HG03575 (cell line): ENCODE results near the gene IGHMBP2.
"Not testable (repeated sequence)": the region's sequence is repeated elsewhere in the genome, so short reads cannot be mapped to it uniquely, and the experiment has no call there.

Experiments
- ATAC-seq: cut with Tn5 transposase; IDR thresholded peaks from one replicate; pipeline ENCODE4 v1.9.1; 2021; ENCODE audit not compliant: unreplicated experiment, insufficient number of reproducible peaks, low FRiP score; ENCODE audit errors: extremely low read depth

Gene IGHMBP2

DNA sequence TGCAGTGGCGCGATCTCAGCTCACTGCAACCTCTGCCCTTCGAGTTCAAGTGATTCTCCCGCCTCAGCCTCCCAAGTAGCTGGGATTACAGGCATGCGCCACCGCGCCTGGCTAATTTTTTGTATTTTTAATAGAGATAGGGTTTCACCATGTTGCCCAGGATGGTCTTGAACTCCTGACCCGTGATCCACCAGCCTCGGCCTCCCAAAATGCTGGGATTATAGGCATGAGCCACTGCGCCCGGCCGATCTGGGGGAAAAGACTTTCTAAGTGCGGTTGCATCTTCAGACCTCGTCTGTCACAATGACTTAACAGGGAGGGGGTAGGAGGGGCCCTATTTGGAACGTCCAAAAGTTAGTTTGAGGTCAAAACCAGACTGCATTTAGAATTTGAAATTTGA, 18.9 kb upstream of the IGHMBP2 start:
- ATAC-seq, result not testable (repeated sequence)

DNA sequence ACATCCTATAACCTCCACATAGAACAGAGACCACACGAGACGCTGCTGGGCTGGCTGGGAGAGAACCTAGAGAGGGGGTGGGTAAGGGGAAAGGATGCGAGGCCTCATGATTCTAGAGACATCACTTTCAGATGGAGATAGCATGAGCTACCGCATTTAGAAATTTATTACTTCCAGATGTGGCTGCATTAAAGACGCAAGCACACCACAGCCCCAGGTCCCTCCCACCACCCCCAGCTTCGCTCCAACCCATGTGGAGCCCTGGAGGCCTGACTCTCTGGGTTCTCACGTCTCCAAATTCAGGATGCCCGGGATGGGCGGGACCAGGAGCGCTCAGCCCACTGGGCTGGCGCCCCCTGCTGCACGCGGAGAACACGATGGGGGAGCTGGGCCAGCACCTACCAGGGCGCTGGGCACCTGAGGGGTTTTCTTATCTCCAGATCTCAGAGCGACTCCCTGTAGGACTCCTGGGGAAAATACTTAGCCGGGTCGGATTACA, 13.7 kb upstream of the IGHMBP2 start:
- no peak for ATAC-seq

DNA sequence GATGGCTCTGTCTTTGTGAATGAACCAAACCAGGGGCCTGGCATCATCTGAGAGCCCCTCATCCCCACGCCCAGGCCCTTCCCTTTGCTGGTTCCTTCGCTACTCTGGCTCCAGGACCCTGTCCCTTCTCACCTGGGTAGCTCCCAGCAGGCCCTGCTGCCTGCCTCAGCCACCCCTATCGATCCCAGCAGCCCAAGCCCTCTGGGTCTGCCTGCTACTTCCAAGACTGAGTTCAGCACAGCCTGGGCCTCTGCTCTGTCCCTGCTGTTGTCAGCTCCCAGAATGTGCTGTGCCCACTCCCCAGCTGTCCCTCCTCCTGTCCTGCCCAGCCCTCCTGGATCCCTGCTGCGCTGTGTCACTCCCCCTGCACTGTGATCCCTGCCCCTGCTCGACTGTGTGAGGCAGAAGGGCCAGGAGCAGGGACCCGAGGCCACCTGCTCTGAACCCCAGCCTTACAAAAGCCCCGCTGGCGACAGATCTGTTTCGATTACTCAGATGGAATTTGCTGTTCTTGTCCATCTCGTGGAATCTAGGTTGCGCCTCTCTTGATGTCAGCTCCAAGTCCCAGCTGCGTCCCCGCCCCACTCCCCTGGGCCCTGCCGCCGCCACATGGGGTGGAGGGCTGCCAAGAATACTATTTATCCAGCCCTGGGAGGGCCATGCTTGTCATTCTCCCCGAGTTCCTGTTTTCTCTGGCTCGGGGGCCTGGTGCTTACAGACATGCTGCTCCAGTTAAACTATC, 13.0 kb upstream of the IGHMBP2 start:
- ATAC-seq, result no peak

DNA sequence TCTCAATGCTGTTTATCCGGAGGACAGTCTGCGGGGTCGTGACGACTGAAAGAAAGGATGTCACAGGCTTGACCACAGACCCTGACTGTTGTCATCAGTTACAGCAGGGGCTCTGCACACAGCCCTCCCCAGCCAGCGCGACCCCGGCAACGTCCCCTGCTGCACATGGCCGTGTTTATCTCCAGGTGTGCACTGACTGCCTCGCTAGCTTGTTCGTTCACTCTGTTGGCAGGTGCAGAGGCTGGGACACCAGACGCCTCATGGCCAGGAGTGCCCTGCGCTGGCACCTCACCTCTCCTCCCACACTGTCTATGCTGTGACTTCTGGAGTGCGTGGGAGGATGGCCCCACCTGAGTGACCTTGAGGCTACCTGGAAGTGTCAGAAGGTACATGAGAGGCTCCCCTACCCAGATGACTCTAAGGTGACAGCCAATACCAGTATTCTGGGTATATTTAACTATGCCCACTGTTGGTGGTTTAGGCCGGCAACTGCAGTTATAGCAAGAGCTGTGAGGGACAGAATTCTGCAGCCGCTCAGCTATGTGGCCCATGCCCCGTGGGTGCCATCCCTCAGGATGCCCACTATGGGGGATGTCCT, 12.2 kb upstream of the IGHMBP2 start:
- ATAC-seq, result no peak

DNA sequence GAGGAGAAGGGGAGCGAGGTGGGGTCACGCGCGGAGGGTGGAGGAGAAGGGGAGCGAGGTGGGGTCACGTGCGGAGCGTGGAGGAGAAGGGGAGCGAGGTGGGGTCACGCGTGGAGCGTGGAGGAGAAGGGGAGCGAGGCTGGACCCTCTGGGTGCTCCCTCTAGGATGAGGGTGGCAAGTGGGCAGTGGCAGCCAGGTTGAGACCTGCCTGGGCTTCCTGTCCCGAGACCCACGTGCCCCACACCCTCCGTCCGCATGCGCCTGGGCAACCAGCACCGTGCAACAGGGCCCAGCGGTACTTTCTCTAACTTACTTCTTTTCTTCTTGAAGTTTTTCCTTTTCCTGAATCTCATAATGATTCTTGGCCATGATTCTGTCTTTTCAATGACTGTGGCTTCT, 11.1 kb upstream of the IGHMBP2 start:
- no peak for ATAC-seq

DNA sequence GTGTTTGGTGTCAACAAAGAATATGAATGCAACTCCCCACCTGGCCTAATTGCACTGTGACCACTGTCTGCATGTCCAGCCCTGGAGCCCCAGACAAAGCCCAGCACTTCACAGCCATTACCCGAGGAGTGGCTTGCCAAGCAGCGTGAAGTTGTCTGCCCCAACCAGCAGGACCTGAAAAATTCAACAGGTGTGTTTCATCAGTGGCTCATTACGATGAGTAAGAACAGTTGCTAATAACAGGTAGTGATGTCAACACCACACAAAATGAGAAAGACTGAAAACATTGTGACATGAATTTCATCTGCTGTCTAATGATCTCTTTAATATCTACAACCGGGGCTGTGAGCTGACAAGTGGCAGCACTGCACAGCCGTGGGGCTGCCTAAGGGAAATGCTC, 10.4 kb upstream of the IGHMBP2 start:
- ATAC-seq, result no peak

DNA sequence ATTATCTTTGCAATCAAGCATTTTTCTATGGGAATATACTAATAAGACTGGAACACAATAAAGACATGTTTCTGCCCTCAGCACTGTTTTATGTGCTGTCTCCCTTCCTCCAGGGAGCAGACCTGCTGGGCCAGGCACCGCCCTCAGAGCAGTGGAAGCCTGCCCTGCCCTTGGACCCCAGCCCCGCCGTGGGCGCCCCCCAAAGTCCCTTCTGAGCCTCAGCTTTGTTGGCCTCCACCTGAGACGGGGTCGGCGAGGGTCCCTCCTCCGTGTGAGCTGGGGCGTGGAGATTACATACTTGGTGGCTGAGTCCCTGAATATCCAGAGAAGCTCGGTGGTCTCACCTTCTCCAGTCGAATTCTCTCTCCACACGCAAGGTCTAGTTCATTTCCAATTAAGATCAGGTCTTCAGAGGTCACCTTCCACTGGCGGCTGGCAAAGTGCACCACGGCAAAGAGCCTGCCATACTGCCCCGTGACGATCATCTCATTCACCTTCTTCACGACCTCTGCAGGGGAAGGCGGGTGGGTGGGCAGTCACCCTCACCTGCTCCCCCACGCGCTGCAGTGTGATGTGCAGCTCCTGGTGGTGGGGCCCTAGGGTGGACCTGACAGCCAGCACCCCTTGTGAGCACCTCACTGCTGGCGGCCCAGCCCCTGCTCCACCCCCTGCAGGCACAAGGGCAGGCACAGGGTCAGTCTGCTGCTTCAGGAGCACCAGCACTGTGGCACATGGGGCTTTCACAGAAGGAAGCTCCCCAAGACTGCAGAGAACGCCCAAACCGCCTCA, 7.3 kb upstream of the IGHMBP2 start:
- ATAC-seq, result no peak

DNA sequence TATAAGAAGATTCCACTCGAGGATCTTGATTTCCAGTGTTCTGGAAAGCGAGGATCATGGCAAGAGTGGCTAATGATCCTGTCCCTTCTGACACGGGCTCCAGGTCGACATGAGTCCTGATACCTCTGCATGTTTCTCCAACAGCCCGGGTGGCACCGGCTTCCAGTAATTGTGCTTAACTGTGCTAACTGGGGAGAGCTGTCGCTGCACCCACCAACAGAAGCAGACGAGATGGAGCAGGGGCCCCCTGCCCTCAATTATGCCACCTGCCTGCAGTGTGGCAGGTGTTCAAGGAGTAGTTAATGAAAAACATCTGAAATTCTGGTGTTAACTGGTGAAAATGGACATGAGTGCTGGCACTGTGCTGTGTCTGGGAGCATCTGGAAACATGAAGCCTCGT, 6.2 kb upstream of the IGHMBP2 start:
- ATAC-seq, result no peak

DNA sequence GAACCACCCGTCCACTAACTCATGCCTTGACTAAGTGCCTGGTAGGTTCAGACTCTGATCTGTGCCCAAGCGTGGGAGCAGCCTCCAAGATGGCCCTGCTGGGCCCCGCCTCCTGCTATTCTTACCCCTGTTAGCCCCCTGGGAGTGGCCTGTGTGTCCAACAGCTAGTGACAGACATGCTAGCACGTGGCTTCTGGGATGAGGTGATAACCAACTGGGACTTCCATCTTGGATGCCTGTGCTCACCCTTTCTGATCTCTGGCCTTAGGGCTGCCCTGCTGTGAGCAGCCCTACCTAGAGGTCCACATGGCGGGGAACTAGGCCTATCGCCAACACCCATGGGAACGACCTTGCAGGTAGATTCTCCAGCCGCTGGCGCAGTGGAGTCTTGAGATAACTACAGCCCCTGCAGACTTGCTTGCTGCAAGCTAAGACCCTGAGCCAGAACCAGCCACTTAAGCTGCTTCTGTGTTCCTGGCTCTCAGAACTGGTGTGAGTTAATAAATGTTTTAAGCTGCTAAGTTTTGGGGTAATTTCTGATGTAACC, 2.8 kb upstream of the IGHMBP2 start:
- ATAC-seq, result no peak

DNA sequence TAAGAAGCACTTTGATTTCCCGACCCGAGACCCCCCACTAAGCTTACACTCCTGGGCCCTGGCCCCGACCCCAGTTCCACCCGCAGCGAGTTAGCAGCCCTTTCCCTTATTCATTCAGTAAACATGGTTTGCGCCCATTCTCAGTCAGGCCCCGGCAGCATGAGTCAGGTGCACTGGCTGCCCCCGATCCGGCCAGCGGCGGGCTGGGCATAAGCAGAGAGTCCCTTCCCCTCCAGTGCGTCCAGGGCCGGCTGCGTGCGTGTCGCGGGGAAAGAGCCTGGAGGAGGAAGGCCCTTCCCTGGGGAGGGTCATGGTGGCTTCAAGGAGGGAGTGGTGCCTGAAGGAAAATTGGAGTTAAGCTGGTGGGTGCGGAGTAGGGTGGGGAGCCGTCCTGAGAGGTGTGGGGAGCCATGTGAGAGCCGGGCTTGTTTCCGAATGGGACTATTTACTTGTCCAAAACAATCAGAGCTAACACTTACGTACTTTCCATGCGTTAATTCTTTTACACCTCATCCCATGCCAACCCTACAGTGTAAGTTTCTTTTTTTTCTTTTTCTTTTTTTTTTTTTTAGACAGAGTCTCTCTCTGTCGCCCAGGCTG, 657 bp downstream of the IGHMBP2 start:
- ATAC-seq, result no peak

DNA sequence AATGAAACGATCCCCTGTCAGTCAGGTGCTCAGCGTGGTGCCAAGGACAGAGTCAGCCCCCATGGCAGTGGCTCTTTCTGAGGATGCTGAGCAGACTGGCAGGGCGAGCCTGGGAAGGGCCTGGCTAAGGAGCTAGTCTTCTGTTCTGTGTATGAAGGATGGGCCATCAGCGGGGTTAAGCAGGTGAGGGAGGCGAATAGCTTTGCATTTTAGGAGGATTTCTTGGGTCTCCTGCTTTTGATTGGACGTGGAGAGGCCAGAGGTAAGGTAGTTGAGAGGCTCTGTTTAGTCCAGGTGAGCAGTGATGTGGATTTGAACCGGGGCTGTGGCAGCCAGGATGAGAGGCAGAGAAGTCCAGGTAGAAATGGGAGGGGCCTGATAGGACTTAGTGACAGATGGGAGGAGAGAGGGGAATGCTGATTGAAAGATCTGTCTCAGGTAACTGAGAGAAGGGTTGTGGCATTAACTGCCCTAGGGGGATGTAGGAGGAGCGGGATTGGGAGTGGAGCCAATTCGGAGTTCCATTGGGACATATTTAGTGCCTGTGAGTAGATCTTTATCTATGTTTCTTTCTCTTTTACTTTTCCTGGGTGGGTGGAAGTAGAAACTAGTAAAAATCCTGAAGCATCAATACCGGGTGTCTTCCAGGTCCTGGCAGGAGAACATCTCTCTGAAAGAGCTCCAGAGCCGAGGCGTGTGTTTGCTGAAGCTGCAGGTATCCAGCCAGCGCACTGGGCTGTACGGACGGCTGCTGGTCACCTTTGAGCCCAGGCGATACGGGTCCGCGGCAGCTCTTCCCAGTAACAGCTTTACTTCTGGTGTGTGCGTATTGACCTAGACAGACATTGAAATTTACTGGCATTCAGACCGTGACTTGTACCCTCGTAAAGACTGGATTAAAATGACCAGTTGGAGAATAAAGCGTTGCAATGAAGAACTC, 2.0 kb downstream of the IGHMBP2 start:
- ATAC-seq, result no peak

DNA sequence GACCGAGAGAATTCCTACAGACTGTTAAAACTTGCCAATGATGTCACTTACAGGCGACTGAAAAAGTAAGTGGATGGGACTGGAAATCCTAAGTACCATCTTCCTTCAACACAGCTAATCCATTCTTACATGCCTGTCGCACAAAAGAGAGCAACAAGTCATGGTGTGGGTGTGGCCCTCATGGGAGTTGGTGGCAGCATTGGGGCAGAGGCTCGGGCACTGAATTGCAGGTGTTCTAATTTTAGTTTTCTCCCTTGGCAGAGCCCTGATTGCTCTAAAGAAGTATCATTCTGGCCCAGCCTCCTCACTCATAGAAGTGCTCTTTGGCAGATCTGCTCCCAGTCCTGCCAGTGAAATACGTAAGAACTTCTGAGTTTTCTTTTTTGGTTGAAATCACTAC, 4.6 kb downstream of the IGHMBP2 start:
- no peak for ATAC-seq

DNA sequence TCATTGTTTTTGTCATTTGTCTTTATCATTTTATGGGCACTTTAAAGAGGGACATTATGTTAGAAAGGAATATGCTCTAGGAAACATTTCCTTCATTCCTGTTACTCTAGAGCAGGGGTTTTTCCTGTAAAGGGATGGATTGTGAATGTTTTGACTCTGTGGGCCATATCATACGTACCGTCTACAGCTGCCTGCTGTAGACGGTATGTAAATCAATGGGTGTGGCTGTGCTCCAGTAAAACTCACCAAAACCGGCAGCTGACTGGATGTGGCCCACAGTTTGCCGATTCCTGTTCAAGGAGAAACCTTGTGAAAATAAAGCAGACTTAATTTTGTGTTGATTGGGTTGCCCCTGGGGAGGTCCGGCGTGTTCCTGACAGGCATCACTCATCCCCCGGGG, 7.3 kb downstream of the IGHMBP2 start:
- no peak for ATAC-seq

DNA sequence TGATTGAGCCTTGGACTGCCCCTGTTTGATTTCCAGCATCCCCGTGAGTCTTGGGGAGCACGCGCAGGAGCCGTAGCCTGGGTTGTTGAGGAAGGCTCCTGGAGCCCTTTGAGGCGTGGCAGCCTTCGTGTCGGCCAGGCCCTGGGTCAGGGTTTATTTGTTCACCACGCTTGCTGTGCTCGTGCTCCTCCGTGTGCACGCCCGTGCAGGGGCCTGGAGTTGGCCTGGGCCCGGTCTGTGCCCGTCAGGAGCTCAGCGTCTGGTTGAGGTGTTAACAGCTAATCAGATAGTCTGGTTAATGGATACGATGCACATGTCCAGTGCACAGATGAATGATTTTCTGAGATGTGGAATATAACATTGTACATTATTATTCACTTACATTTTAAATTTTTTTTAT, 8.0 kb downstream of the IGHMBP2 start:
- no peak for ATAC-seq

DNA sequence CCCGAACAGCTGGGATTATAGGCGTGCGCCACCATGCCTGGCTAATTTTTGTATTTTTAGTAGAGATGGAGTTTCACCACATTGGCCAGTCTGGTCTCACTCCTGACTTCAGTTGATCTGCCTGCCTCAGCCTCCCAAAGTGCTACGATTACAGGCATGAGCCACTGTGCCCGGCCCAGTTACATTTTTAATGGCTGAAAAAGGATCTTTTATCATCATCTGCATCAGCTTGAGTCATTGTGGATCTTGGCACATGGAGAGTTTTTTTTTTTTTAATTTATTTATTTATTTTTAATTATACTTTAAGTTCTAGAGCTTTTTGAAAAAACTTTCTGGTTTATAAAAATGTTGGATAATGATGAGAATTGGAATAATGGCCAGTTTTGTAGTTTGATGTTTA, 8.6 kb downstream of the IGHMBP2 start:
- ATAC-seq, result no peak

DNA sequence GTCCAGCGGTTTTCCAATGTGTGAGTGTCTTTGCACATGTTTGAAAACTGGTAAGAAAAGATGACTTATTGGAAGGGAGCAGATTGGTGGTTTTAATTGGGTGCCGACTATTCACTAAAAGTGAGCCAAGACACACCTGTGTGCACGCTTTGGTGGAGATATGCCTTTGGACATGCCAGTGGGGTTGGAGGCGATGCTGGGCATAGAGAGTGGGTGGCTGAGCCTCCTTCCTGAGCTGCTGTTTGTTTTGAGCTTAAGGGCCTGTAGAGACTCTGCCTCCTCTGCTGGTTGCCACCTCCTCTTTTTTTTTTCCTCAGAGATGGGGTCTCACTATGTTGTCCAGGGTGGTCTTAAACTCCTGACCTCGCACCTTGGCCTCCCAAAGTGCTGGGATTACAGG, 9.5 kb downstream of the IGHMBP2 start:
- ATAC-seq, result no peak

DNA sequence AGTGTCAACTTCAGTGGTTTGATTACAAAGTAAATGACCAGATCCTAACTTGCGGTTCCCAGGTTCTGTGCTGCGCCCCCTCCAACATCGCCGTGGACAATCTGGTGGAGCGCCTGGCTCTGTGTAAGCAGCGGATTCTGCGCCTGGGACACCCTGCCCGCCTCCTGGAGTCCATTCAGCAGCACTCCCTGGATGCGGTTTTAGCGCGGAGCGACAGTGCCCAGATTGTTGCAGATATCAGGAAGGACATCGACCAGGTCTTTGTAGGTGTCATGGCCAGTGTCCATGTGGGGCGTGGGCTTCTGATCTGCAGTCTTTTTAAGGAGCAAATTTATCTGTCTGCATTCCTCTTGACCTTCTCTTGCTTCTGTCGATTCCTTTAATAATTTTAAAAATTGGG, 11.1 kb downstream of the IGHMBP2 start:
- no peak for ATAC-seq

DNA sequence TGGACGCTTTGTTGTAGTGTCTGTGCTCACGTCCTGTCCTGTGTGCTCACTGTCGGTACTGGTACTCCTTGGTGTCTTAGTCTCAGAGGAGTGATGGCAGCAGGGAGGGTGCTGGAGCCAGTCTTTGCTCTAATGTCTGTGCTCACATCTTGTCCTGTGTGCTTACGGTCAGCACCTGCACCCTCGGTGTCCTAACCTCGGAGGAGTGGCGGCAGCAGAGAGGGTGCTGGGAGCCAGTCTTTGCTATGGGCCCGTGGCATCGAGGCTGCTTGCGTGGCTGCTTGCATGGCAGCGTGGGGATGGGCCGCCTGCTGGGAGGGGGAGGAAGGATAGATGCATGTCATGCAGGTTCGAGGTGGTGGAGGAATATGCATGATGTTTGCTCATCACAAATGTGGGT, 12.7 kb downstream of the IGHMBP2 start:
- ATAC-seq, result no peak
